HL-60/S4 treated with phorbol 12-myristate 13-acetate at 8.2 ng/mL for 4 days and 3 days (cell line): ENCODE data around the gene KCNH8.
"Not testable (repeated sequence)": the region's sequence is repeated elsewhere in the genome, so short reads cannot be mapped to it uniquely, and the experiment has no call there.

Experiments used
- in situ Hi-C: fragments of 300-500 bp; cut with MboI; formaldehyde crosslinking; loops from 2 replicates; pipeline ENCODE4 v1.15.0; 2022; ENCODE audit warnings: low sequenced_read_pairs

KCNH8 gene

DNA sequence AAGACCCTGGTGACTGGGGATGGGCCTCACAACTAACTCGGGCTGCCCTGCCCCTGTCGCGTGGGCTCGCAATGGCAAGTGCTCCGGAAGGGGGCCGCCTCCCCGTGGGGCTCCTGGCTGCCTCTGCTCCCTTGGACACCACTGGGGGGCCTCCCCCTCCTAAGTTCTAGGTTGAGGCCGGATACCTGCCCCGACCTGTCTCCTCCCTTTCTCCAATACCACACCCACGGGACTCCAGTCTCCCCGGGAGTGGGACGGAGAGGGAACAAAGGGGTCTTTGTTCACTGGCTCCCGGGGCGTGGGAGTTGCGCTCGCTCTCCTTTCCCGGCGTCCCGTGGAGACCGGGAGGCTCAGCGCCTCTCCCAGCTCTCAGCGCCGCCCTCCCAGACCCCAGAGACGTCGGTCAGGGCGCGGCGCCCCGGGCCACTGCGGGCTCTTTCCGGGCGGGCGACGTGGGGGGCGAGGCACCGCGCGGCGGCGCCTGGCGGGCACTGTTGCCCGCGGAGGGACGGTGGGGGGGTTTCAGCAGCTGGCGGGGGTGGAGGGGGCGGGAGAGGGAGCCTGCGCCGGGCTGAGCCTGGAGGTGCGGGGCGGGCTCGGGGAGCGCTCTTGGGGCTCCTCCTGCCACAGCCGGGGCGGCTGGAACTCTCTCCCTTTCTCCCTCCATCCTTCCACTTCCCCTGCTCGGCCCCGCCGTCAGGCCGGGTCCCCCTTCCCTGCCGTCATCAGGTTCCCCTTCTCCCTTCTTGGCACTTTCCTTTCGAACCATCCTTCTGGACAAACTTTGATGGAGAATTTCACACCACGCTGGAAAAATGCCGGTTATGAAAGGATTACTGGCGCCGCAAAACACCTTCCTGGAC is at the start of gene KCNH8:
TSS of gene KCNH8 (plus strand) at position 606 of the 863 bp plus-strand sequence. CDS start at position 816, 210 bp downstream.
- in situ Hi-C loops, result no loop called here

DNA sequence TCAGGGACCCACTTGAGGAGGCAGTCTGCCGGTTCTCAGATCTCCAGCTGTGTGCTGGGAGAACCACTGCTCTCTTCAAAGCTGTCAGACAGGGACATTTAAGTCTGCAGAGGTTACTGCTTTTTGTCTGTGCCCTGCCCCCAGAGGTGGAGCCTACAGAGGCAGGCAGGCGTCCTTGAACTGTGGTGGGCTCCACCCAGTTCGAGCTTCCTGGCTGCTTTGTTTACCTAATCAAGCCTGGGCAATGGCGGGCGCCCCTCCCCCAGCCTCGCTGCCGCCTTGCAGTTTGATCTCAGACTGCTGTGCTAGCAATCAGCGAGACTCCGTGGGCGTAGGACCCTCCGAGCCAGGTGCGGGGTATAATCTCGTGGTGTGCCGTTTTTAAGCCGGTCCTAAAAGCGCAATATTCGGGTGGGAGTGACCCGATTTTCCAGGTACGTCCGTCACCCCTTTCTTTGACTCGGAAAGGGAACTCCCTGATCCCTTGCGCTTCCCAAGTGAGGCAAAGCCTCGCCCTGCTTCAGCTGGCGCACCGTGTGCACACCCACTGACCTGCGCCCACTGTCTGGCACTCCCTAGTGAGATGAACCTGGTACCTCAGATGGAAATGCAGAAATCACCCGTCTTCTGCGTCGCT is 45.5 kb upstream of the KCNH8 start:
- in situ Hi-C loops, result not testable (repeated sequence)

DNA sequence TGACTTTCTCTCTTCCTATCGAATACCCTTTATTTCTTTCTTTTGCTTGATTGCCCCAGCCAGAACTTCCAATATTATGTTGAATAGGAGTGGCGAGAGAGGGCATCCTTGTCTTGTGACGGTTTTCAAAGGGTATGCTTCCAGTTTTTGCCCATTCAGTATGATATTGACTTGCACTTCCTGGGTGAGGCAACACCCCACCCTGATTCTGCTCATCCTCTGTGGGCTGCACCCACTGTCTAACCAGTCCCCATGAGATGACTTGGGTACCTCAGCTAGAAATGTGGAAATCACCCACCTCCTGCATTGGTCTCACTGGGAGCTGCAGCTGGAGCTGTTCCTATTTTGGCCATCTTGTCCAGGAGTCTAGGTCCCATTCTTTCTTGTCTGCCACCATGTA is 44.8 kb upstream of the KCNH8 start:
- in situ Hi-C loops, result no loop called here

DNA sequence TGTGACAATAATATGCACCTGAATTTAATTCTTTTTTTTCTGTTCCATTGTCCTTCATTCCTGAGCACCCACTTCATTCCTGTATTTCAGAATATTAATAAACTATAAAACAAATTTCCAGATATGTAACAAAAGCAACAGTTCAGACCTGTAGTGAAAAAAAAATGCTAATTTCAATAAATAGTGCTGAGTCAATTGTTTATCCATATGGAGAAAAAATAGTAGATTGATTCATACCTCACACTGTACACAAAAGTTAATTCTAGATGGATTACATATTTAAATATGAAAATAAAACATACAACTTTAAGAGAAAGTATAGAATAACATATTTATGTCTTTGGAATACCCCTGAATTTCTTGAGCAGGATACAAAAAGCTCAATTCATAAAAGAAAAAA is 43.9 kb upstream of the KCNH8 start:
- in situ Hi-C loops, result no loop called here

DNA sequence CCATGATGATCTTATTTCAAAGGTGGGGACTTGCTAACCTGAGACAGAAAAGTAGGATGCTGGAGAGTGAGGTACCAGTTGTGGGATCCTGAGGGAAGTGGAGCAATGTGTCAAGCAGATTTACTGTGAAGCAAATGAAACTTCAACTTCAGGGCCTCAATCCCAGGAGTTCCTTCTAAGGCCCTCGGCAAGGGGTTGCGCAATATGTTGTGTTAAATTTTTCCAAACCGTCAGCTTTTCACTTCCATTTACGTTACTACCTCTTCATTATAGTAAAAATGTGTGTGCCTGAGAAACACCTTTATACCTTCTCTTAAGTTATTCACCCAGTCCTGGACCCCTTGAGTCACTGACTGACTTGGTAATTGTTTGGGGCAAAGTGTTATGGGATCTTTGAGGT is 42.5 kb upstream of the KCNH8 start:
- in situ Hi-C loops, result no loop called here

DNA sequence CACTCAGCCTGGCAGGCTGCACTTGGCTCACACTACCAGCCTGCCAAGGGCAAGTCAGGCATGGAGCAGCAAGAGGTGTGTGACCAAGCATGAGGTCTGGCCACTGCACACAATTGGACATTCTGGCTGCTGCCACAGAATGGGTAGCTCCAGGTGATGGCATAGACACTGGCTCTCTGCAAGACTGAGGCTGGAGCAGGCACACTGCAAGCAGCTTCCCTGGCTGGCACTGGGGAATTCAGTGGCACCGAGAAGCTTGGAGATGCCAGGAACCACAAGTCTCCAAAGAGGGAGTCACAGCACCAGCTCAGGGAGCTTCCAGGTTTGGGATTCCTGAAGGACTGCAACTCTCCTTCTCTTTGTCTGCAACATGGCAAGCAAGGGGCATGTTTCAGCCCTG is 42.0 kb upstream of the KCNH8 start:
- in situ Hi-C loops, result no loop called here

DNA sequence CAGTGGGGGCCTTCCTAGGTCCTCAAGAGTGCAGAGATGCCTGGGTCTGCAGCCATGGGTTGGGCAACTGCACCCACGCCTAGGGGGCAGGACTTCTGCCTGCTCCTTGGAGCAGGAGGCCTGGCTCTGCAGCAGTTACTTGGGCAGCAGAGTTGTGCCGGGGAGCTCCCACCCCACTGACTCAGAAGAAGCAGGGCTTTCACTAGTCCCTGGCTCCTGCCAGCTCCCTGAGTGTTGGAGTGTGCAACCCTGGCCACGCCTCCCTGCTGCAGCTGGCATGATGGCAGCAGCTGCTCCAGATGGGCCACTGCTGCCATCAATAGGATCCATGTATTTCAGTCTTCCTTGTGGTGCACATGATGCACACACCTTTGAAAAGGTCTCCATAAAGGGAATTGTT is 40.6 kb upstream of the KCNH8 start:
- in situ Hi-C loops, result no loop called here

DNA sequence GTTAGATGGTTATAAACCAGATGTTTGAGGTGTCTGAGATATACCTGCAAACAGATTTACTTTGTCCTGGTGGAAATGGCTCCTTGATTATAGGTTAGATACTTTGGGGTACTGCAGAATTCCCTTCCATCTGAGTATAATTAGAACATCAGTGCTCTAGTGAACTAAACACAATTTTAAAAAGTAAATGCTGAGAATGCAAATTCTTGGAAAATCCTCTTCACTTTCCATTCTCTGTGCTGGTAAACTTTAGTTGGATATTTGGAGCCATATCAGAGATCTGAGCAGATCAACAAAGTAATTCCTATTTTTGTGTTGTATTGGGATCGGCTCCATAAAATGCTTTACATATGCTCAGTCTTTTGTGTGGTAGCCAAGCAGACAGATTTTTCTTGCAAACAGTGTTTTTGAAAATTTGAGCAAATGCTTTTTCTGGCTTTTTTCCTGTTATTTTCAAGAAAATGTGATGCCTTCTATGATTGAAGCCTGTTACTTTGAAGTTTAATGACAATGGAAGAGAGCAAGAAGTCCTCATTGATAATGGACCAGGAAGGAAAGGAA is 37.9 kb upstream of the KCNH8 start:
- in situ Hi-C loops, result no loop called here

DNA sequence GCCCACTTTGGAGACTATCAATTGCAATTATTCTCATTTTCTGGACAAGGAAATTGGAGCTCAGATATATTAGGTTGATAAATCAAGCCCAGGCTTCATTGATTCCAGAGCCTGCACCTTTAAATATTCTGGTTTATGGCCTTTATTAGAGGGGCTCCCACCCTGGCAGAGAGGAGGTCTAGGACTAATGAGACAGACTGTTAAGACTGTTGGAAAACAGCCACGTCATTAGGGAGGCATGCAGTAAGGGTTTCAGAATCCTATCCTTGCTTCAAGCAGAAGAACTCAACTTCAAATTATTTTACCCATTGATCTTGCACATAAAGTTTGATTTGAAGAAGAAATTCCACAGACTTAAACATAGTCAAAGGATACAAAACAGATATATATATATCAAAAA is 33.8 kb upstream of the KCNH8 start:
- in situ Hi-C loops, result no loop called here

DNA sequence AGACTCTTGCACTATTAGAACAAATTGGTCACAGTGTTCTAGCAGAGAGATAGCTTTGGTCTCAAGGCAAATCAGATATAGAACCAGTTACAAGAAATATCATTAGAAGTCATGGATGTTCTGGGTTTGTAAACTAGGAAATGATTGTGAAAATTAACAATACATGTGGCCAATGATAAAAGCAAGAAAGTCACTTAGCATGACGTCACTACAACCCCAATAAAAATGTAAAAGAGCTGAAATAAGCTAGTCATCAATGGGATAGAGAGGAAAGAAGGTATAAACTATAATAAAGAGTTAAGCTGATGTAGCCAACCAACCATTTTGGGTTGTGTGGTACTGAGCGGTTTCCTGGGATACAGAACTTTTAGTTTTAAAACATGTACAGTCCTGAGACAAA is 32.1 kb upstream of the KCNH8 start:
- in situ Hi-C loops, result no loop called here

DNA sequence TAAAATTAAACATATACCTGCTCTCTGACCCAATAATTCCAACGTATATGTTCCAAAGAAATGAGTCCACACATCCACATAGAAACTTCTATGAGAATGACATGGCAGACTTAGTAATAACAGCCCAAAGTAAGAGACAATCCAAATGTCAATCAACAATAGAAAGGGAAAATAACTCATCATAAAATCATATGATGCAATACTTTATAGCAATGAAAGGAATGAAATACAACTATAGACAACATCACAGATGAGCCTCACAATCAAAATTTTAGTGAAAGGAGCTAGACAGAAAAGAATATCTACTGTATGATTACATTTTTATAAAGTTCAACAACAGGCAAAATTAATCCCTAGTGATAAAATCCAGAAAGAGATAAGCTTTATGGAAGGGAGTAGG is 23.6 kb upstream of the KCNH8 start:
- in situ Hi-C loops, result no loop called here

DNA sequence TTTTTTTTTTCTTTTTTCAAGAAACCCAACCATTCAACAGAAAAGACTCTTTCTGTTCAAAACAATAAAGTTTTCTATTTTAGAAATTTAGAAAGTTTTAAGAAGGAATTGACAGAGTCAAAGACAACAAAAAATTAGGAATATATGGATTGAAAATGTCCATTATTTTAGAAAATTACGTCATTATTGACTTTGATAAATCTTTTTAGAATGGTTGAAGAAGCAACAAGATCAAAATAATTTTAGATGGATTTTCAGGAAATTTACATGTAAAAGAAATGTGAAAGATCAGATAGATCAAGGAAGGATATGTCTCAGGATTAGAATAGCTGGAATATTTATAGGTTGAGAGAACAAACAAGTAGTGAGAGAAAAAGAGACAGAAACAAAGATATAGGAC is 8.4 kb upstream of the KCNH8 start:
- in situ Hi-C loops, result no loop called here

DNA sequence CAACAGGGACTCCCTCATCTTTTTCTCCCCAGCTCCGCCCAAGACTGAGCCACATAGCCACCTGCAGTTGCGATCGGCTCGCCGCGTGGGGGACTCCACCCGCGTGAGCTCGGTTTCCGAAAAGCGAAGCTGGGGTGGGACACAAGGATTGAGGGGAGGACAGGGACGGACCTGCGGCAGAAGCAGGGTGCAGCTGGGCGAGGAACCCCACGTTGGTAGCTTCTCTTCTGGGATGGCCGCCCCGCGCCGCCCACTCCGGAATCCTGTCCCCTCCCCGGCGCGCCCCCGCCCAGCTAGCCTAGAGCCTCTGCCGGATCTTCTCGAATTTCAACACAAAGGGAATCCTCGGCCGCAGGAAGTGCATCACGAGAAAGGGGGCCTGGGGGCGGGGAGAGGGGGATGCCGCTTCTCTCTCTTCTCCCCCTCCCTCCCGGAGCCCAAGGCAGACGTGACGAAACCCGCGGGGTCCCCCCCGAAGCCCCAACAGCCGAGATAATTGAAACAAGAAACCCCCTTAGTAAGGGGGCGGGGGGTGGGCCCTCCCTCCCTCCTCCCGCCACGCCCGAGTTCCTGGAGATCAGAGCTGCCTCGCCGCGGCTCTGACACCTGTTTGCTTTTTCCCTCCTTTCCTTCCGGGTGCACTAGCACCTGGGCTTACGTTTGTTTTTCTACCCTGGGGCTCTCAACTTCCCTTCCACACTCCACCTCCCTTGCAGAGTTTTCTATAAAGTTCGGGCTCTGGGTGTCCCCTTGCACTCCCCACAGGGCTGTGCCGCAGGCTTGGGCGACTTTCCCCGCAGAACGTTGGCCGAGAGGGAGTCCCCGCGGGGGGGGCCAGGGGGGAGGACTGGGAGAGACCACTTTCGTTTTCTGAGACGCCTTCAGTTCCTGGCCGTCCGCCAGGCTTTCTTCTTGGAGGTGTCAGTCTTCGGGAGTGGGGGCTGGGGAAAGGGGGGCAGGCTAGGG is 1.3 kb upstream of the KCNH8 start:
- in situ Hi-C loops, result no loop called here

DNA sequence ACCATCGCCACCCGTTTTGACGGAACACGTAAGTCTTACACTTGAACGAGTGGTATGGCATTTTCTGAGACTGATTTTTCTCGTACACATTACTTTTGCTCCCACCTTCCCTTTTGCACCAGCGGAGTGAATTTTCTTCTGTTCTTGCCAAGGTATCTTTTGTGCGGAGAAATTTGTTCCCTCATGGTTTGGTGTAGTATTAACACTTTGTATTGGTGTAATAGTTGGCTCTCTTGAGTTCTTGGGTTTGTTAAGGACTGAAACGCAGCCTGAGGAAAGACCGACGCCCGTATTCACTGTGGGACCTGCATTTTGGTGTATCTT is 420 bp downstream of the KCNH8 start:
- in situ Hi-C loops, result no loop called here

DNA sequence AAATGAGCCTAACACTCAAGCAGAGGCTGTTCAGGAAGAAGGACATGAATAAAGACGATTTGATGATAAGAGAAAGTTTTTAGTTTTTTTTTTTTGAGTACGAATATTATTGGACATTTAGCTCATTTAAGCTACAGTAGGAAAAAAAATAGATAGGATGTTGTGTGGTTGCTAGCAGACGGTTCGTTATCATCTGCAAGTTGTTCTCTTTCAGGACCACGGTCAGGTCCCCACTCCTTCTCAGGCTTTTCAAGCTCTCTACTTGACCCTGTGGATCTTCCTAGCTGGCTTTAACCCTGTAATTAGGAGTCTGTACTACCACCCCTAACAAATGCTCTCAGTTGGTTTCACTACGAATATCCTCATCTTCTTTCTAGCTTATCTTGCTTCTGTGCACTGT is 1.1 kb downstream of the KCNH8 start:
- in situ Hi-C loops, result no loop called here

DNA sequence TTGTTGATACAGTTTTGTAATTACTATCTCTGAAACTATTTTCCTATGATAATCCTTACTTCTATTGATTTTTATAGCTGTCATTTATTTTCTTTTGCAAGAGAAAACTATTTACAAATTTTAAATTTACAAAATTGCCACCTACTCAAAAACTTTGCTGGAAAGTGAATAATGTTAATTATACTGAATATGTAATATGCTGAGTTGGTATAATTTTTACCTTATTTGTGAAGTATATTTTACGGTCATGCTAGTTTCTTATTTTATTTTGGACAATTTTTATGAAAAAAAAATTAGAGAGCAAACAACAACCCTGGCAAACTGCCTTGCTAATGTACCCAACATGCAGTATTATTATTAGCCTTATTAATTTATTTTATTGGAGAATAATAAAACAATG is 2.9 kb downstream of the KCNH8 start:
- in situ Hi-C loops, result no loop called here

DNA sequence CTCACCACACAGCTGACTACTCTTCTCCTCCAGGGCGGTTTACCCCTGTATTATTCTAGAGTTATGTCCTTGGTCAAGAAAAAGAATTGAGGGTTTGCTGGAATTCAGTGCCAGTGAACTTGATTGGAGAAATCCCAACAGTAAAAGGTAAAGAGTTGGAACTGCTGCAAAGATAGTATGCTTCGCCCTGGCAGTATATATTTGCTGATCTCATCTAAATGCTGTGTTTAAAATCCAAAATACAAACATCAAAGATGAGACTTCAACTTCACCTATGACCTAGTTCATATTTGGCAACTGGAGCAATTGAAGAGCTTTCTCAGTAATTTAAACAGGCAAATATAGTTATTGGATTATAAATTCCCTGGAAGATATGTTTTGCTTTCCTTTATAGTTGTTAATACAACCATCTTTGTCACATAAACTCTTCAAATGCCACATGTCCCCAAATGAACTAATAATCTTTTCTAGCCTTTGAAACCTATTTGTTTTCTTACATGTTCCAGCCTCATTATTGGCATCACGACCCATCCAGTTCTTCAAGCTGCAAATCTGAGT is 6.5 kb downstream of the KCNH8 start:
- in situ Hi-C loops, result no loop called here

DNA sequence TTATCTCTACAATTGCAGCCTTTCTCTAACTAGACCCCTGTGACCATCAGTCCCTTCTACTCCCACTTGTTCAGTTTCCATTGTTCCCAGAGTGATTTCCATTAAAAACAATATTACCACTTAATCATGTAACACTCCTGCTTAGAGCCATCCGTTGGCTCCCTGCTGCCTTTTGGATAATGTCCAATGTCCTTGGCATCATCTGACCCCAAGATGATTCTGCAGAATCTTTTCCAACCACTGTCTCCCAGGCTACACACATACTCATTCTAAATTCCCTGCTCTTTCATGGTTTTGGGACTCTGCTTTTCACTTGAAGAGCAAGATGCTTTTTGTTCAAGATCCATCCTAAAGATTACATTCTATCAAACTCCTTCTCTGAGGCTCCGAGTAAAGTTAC is 7.1 kb downstream of the KCNH8 start:
- in situ Hi-C loops, result no loop called here

DNA sequence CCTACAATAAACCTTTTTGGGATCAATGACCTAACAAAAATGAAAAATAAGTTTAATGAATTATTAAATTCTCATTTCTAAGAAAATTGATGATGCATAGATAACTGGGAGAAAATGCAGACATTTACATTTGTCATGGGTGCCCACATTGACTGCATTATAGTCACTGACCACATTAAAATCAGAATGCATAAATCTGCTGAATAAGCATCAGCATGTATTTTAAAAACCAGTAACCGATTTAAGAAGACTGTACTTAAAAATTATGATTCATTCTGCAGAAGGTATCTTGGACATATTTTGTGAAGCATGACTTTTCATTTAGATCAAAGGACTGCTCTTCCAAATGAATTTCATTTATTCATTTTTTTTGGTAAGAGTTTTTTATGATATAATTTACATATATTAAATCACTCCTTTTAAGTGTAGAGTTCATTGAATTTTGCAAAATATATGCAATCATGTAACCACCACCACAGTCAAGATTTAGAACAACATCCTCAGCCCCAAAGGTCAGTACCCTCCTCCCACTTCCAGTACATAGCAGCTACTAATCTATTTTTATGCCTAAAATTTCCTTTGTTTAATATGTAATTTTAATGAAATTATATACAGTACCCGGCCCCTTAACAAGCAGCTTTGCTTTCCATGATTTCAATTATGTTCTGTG is 11.8 kb downstream of the KCNH8 start:
- in situ Hi-C loops, result no loop called here

DNA sequence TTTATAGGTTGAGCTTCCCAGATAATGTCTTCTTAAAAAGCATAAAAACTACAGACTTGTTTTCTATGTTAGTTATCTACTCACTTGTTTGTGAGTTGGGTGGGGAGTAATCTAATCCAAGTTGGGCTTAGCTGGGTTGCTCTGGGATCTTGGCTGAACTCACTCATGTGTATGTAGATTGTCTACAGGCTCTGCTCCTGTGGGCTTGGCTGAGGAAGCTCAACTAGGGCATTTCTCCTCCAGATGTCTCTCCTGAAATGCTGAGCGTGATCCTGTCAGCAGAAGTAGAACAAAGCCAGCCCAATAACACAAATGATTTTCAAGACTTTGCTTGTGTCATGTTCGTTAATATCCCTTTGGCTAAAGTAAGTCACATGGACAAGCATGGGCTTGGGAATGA is 17.3 kb downstream of the KCNH8 start:
- in situ Hi-C loops, result no loop called here
